ENCODE data around the gene EPC2.

DNA sequence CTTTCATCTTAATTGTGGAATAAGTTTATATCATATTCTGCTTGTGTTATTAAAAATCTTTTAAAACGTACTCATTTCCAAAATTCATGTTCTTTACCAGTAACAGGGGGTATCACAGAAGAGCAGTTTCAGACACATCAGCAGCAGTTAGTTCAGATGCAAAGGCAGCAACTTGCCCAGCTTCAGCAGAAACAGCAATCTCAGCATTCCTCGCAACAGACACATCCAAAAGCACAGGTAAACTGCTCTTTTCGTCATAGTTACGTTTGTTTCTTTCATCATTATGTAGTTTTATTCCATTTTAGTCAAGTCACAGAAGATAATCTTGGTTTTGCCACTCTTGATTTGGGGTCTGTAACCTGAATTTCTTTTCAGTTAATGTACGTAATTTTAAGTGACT, 137.0 kb downstream of the EPC2 start:
- no peak for TF ChIP-seq EZH2 (IDR thresholded peaks at IDR 0.05; ENCODE audit: insufficient read depth, poor library complexity, severe bottlenecking)
- TF ChIP-seq EZH2phosphoT487 (IDR thresholded peaks at IDR 0.05; ENCODE audit: insufficient read depth, low read depth), result no peak

Data from GM23248 (cell line).